Endothelial cell (in vitro differentiated cells): ENCODE measurements around the gene KCNH2. TPM values are rescaled to one million over a fixed set of nuclear protein-coding genes. Genes with fewer than 3 reads are reported as not detected.

ENCODE experiments used
- DNase-seq: peaks from one replicate; pipeline ENCODE4 v3.0.0; 2021; ENCODE audit warnings: low spot score
- H3K27ac Mint-ChIP-seq: one replicate; pipeline ENCODE4 v1.8.0; 2021; ENCODE audit warnings: mixed read lengths, inconsistent platforms; ENCODE audit not compliant: unreplicated experiment
- H3K27me3 Mint-ChIP-seq: one replicate; pipeline ENCODE4 v1.8.0; 2021; ENCODE audit warnings: mild to moderate bottlenecking, moderate library complexity, mixed read lengths, inconsistent platforms; ENCODE audit not compliant: unreplicated experiment
- H3K36me3 Mint-ChIP-seq: one replicate; pipeline ENCODE4 v1.8.0; 2021; ENCODE audit warnings: mild to moderate bottlenecking, low read depth, mixed read lengths, inconsistent platforms; ENCODE audit not compliant: unreplicated experiment
- H3K4me1 Mint-ChIP-seq: one replicate; pipeline ENCODE4 v1.8.0; 2021; ENCODE audit warnings: mild to moderate bottlenecking, mixed read lengths, inconsistent platforms; ENCODE audit not compliant: unreplicated experiment
- H3K4me3 Mint-ChIP-seq: one replicate; pipeline ENCODE4 v1.8.0; 2021; ENCODE audit warnings: mild to moderate bottlenecking, mixed read lengths, inconsistent platforms; ENCODE audit not compliant: unreplicated experiment
- H3K9me3 Mint-ChIP-seq: one replicate; pipeline ENCODE4 v1.8.0; 2021; ENCODE audit warnings: mixed read lengths, inconsistent platforms; ENCODE audit not compliant: unreplicated experiment
- total RNA-seq: library from RNA; stranded (reverse); fragmentation: NEBNext Ultra II Directional; extraction: Animal tissue kit (Norgen Biotek cat#: 25700); gene quantifications from one replicate; pipeline ENCODE4 v1.2.1, GENCODE V29; 2021; ENCODE audit not compliant: unreplicated experiment
- TF ChIP-seq, protein P1 (sequence below): fragments of 200-600 bp; sonication (generic); IDR thresholded peaks from one replicate; pipeline ENCODE4 v1.5.0; 2021; ENCODE audit warnings: antibody characterized with exemption; ENCODE audit not compliant: unreplicated experiment

The KCNH2 gene
- total RNA-seq, 1 donor from 2014 or later: 3.4 TPM

DNA sequence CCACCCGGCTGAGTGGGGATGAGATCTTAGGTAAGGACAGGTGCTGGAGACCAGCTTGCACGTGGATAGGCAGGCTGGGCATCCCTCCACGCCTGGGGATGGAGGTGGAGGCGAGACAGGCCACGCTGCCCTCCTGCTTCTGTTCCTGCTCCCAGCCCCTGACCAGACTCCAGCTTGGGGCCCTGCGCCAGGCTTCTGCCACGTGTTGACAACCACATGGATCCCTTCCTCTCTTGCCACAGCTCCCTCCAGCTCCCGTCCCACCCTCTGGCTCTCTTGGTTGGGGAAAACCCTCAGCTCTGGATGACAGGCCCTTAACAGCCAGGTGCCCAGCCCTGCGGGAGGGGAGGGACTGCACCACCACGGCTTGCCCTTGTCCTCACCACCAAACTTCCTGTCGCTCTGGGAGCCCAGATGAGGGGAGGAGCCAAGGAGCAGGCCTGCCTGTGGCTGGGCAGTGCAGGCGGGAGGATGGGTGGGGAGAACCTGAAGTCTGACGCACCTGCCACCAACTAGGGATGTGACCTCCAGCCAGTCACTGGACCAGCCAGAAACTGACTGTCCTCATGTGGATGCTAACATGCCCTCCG lies 36.0 kb downstream of the KCNH2 start:
- Mint-ChIP-seq H3K27ac (no peak overlapping the region), H3K9me3 (no peaks in the 10 kb centered on the region), H3K4me3 (no peak overlapping the region), H3K27me3 (peaks cover 9% of the 10 kb centered on the region), H3K4me1 (no peaks in the 10 kb centered on the region), H3K36me3 (no peaks in the 10 kb centered on the region)
- DNase-seq: no peak
- TF ChIP-seq, protein P1, sequence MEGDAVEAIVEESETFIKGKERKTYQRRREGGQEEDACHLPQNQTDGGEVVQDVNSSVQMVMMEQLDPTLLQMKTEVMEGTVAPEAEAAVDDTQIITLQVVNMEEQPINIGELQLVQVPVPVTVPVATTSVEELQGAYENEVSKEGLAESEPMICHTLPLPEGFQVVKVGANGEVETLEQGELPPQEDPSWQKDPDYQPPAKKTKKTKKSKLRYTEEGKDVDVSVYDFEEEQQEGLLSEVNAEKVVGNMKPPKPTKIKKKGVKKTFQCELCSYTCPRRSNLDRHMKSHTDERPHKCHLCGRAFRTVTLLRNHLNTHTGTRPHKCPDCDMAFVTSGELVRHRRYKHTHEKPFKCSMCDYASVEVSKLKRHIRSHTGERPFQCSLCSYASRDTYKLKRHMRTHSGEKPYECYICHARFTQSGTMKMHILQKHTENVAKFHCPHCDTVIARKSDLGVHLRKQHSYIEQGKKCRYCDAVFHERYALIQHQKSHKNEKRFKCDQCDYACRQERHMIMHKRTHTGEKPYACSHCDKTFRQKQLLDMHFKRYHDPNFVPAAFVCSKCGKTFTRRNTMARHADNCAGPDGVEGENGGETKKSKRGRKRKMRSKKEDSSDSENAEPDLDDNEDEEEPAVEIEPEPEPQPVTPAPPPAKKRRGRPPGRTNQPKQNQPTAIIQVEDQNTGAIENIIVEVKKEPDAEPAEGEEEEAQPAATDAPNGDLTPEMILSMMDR: no peak

DNA sequence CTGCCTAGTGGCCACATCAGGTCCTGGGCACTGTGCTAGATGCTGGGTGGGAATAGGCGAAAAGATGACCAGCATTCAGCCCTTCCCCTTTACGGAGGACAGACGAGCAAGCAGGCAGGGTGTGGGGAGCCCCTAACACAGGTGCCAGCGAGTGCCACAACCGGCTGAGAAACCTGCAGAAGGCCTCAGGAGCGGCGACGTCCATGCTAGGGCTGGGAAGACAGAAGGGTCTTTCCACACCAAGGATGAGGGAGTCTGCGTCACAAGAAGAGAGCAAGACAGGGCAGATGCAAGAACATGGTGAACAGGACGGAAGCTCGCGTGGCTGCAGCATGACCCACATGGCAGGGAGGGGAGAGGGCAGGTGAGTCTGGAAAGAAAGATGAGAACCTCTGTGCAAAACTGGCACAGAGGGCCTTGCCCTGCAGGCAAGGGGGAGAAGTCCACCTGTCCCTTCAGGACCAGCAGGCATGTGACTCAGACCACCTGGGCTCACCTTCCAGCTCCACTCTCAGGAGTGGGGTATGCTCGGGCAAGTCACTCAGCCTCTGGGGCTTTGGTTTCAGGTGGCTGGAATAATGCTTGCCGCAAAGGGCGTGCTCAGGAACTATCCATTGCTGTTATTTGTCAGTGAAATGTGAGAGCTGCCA lies 36.6 kb downstream of the KCNH2 start:
- no peak overlapping the region for H3K27ac Mint-ChIP-seq
- H3K4me1 Mint-ChIP-seq: no peaks in the 10 kb centered on the region
- H3K36me3 Mint-ChIP-seq: no peaks in the 10 kb centered on the region
- no peaks in the 10 kb centered on the region for H3K9me3 Mint-ChIP-seq
- H3K27me3 Mint-ChIP-seq: peaks cover 7% of the 10 kb centered on the region
- no peak overlapping the region for H3K4me3 Mint-ChIP-seq
- TF ChIP-seq, protein P1: no peak
- DNase-seq: no peak

DNA sequence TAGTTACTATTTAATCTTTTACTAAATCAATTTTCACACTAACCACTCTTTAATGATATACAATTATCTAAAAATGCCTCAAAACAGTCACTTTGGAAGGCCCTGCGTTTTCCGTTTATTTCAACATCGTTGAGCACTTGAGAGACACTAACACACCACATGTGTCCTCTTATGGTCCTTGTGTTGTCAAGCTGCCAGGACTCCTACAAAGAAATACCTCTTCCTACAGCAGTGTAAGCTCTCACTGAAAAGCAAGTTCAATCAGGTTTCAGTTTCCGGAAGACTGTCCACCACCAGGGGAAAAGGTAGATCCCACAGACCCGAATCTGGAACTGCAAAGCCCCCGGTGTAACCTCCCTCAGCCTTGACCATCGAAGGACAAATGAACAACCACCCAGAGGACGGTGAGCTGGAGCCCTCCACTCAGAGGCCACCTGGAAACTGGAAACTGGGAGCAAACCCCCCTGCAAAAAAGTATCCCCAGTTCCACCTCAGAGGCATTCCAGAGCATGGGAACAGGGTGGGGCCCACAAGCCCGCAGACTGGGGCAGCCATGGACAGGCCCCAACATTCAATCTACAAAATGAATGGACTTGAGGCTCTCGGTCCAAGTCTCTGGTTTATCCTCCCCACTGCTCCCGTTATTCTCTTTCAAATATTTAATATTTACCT lies 37.6 kb downstream of the KCNH2 start:
- H3K27me3 Mint-ChIP-seq: peaks cover 5% of the 10 kb centered on the region
- TF ChIP-seq, protein P1: no peak
- H3K9me3 Mint-ChIP-seq: no peaks in the 10 kb centered on the region
- H3K4me3 Mint-ChIP-seq: no peak overlapping the region
- H3K4me1 Mint-ChIP-seq: no peaks in the 10 kb centered on the region
- H3K27ac Mint-ChIP-seq: no peak overlapping the region
- no peaks in the 10 kb centered on the region for H3K36me3 Mint-ChIP-seq
- DNase-seq: no peak

DNA sequence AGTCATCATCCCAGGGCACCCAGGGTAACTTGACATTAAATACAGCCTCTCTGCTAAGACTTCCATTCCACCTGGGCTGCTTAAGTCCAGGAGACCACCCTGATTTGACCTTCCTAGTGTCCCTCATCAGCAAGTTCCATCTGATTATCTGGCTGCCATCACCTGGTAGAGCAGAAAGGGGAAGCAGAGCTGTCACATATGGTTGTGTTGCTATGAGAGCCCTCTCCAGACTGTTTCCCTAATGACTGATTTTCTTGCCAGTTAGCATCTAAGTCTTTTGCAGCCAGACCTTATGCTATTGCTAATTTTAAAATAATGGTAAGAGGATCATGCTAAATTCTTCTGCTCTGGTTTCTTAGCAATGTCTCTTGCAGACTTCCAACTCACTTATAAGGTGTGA lies 38.7 kb downstream of the KCNH2 start:
- peaks cover 5% of the 10 kb centered on the region for H3K27me3 Mint-ChIP-seq
- no peaks in the 10 kb centered on the region for H3K36me3 Mint-ChIP-seq
- H3K9me3 Mint-ChIP-seq: no peaks in the 10 kb centered on the region
- no peaks in the 10 kb centered on the region for H3K4me1 Mint-ChIP-seq
- no peak overlapping the region for H3K4me3 Mint-ChIP-seq
- TF ChIP-seq, protein P1: no peak
- no peak for DNase-seq
- no peak overlapping the region for H3K27ac Mint-ChIP-seq

DNA sequence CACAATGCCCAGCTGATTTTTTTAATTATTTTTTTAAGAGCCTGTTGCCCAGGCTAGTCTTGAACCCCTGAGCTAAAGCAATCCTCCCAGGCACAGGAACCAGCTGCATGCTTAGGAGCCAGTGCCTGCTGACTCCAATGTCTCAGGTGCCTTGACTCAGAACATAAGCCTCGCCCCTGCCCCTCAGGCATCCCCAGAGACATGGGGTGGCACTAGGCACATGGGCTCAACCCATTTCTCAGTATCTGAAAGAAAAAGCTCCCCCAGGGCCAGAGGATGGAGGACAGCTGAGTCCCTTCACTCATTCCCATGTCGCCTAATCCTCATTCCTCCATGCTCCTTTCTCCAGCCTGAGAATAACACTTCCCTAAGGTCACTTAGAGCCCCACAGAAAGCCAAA lies 39.1 kb downstream of the KCNH2 start:
- TF ChIP-seq, protein P1: no peak
- H3K27ac Mint-ChIP-seq: no peak overlapping the region
- no peak for DNase-seq
- H3K27me3 Mint-ChIP-seq: peaks cover 3% of the 10 kb centered on the region
- no peaks in the 10 kb centered on the region for H3K4me1 Mint-ChIP-seq
- no peaks in the 10 kb centered on the region for H3K9me3 Mint-ChIP-seq
- H3K4me3 Mint-ChIP-seq: no peak overlapping the region
- H3K36me3 Mint-ChIP-seq: no peaks in the 10 kb centered on the region
